ENCODE data around the gene FAM114A2. TPM values are rescaled to one million over a fixed set of nuclear protein-coding genes. Genes with fewer than 3 reads are reported as not detected.

Gene FAM114A2
- polyA plus RNA-seq, 1 of the 3 experiments (the other 2 are of a cell fraction), result 9.0 TPM

GRCh38 chr5:154047324-154047723 lies 8.6 kb upstream of the FAM114A2 start:
- TF ChIP-seq RCOR1 (IDR thresholded peaks at IDR 0.05; ENCODE audit: low read length), result no peak
- TF ChIP-seq SIN3A (IDR thresholded peaks at IDR 0.05; ENCODE audit: borderline replicate concordance, low read depth, low read length), result no peak
- no peak for TF ChIP-seq RAD21 (IDR thresholded peaks at IDR 0.05; ENCODE audit: low read length)
- TF ChIP-seq FOXJ3 (CRISPR knock-in tag; IDR thresholded peaks at IDR 0.05), result no peak
- TF ChIP-seq GATA2 (CRISPR knock-in tag; IDR thresholded peaks at IDR 0.05), result no peak
- TF ChIP-seq YY1 (IDR thresholded peaks at IDR 0.05; ENCODE audit: low read depth), result no peak
- no peak for TF ChIP-seq MXI1 (IDR thresholded peaks at IDR 0.05; ENCODE audit: low read depth, low read length)
- TF ChIP-seq MEF2A (IDR thresholded peaks at IDR 0.05; ENCODE audit: borderline replicate concordance, low read depth), result no peak
- no peak for TF ChIP-seq CTCF (IDR thresholded peaks at IDR 0.05)
- no peak for TF ChIP-seq POLR2AphosphoS5 (IDR thresholded peaks at IDR 0.05; ENCODE audit: low read depth, low read length)
- no peak for TF ChIP-seq USF2 (IDR thresholded peaks at IDR 0.05; ENCODE audit: borderline replicate concordance, low read depth, low read length)
- TF ChIP-seq RXRA (IDR thresholded peaks at IDR 0.05; ENCODE audit: borderline replicate concordance, low read depth), result no peak
- TF ChIP-seq TCF12 (IDR thresholded peaks at IDR 0.05), result no peak
- TF ChIP-seq CHD2 (IDR thresholded peaks at IDR 0.05; ENCODE audit: low read length, partially characterized antibody), result no peak
- TF ChIP-seq JUND (IDR thresholded peaks at IDR 0.05), result no peak
- TF ChIP-seq USF1 (IDR thresholded peaks at IDR 0.05; ENCODE audit: borderline replicate concordance, low read depth), result no peak
- TF ChIP-seq TAF1 (IDR thresholded peaks at IDR 0.05; ENCODE audit: borderline replicate concordance, low read depth, low read length), result no peak
- TF ChIP-seq EP300 (IDR thresholded peaks at IDR 0.05; ENCODE audit: borderline replicate concordance in 1 of 2, low read depth in 1 of 2, low read length in 1 of 2), result no peak
- H3K9me2 ChIP-seq, result no peaks in the 10 kb centered on the region
- H3K79me2 ChIP-seq (ENCODE audit: insufficient read depth), result peaks cover 59% of the 10 kb centered on the region
- no peaks in the 10 kb centered on the region for H3F3A ChIP-seq (replicated peaks; ENCODE audit: insufficient read depth)
- WGBS (ENCODE audit: low lambda C conversion rate), result 95% methylated on average over 3 of the region's 3 CpGs
- H3K9me3 ChIP-seq, result no peaks in the 10 kb centered on the region
- no peak overlapping the region for H3K4me2 ChIP-seq
- H4K20me1 ChIP-seq (ENCODE audit: insufficient read depth), result peaks cover 12% of the 10 kb centered on the region
- H3K9ac ChIP-seq, result no peak overlapping the region
- no peak overlapping the region for H3K27ac ChIP-seq (ENCODE audit: low read depth in 2 of 2, low read length in 1 of 2)
- no peaks in the 10 kb centered on the region for H3K27me3 ChIP-seq (ENCODE audit: insufficient read depth)
- peaks cover 28 to 73% of the 10 kb centered on the region in 2 experiments for H3K36me3 ChIP-seq (replicated peaks in 1 of 2; ENCODE audit: control insufficient read depth in 1 of 2, insufficient read depth in 2 of 2, low read length in 1 of 2)
- DNase-seq, result no peak
- H3K4me1 ChIP-seq (ENCODE audit: control insufficient read depth in 1 of 2, insufficient read depth in 2 of 2, low read depth in 1 of 2, low read length in 1 of 2), result no peaks in the 10 kb centered on the region; a peak in 1 of 4 replicates
- H3K4me3 ChIP-seq (ENCODE audit: low read depth in 2 of 2, low read length in 1 of 2), result no peak overlapping the region
- ChIA-PET POLR2A (no interaction called here), CTCF (interaction anchor here (0.7 to 1.1 kb wide), 2 partner anchors 73 to 334 kb away, joined by 3 read pairs; no protein-coding TSS in a partner anchor)
- no peak overlapping the region for H2AFZ ChIP-seq (ENCODE audit: low read depth)

All from SK-N-SH (cell line).